HG03520 (cell line): Measurements from ENCODE around the gene DIP2C.
A peak's percentile ranks its signal among the peaks of the same experiment; 100 is the strongest.
"Not testable (repeated sequence)": the region's sequence is repeated elsewhere in the genome, so short reads cannot be mapped to it uniquely, and the experiment has no call there.

Experiments used
- ATAC-seq: cut with Tn5 transposase; IDR thresholded peaks from one replicate; pipeline ENCODE4 v1.9.1; 2021; ENCODE audit warnings: mild to moderate bottlenecking, moderate library complexity; ENCODE audit not compliant: unreplicated experiment

DIP2C gene

GRCh38 chr10:269440-270074 is 419.9 kb downstream of the DIP2C start:
- ATAC-seq, result no peak

- ATAC-seq, result no peak
Observed at GRCh38 chr10:267705-268104, 421.8 kb downstream of the DIP2C start.

DNA sequence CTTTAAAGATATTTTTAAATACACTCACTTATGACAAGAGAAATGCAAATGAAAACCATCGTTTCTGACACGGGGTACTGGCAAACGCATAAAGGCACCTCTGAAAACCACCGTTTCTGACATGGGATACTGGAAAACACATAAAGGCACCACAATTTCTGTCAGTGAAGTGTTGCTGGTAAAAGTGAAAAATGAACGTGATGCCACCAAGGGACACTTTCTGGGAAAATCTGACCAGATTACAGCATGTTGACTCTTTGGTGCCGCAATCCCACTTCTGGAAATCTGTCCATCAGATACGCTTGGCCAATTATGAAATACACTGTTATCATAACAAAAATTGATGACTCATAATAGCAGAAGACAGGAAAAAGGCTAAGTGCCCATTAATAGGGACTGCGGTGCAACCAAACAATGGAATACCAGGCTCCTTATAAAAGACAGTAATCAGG is 422.5 kb downstream of the DIP2C start:
- ATAC-seq, result no peak

DNA sequence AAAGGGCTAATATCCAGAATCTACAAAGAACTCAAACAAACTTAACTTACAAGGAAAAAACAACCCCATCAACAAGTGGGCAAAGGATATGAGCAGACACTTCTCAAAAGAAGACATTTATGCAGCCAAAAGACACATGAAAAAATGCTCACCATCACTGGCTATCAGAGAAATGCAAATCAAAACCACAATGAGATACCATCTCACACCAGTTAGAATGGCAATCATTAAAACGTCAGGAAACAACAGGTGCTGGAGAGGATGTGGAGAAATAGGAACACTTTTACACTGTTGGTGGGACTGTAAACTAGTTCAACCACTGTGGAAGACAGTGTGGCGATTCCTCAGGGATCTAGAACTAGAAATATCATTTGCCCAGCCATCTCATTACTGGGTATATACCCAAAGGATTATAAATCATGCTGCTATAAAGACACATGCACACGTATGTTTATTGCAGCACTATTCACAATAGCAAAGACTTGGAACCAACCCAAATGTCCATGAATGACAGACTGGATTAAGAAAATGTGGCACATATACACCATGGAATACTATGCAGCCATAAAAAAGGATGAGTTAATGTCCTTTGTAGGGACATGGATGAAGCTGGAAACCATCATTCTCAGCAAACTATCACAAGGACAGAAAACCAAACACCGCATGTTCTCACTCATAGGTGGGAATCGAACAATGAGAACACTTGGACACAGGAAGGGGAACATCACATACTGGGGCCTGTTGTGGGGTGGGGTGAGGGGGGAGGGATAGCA is 423.5 kb downstream of the DIP2C start:
- ATAC-seq, result not testable (repeated sequence)

- ATAC-seq, result peak; percentile 65
Observed at GRCh38 chr10:265074-265440, 424.4 kb downstream of the DIP2C start.

DNA sequence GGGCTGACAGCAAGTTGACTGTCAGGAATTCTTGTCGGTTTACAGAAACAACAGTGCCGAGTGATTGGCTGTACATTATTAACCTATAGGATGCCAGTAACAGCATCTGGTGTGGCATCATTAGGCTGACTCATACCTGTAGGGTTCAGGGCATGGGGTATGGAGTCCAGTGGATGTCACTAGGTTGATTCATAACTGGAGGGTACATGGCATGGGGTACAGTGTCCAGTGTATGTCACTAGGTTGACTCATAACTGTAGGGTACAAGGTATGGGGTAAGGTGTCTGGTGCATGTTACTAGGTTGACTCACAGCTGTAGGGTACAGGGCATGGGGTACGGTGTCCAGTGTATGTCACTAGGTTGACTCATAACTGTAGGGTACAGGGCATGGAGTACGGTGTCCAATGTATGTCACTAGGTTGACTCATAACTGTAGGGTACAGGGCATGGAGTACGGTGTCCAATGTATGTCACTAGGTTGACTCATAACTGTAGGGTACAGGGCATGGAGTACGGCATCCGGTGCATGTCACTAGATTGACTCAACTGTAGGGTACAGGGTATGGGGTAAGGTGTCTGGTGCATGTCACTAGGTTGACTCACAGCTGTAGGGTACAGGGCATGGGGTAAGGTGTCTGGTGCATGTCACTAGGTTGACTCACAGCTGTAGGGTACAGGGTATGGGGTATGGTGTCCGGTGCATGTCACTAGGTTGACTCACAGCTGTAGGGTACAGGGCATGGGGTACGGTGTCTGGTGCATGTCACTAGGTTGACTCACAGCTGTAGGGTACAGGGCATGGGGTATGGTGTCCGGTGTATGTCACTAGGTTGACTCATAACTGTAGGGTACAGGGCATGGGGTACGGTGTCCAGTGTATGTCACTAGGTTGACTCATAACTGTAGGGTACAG is 425.1 kb downstream of the DIP2C start:
- not testable (repeated sequence) for ATAC-seq

DNA sequence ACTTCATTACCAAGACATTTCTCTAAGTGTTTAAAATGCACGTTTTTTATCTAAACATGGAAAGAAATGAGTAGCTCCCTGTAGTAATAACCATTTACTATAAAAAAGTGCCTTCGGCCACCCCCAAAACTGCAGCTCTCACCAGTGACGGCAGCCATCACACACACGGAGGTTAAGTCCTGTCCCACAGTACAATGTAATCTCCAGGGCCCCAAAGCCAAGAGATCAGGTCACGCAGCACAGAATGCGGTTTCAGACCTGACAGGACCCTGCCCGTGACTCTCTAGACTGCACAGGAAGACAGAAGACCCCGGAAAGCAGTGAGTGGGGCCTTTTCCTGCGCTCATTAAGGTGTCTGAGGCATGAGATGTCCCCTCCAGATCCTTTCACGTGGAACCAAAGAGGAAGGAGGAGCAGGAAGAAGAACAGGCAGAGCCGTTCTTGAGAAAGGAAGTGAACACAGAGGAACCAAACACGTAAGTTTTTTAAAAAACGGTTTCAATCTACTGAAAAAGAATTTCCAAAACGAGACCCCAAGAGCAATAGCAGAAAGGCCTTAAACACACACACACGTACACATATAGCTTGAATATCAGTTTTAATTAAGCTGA is 428.5 kb downstream of the DIP2C start:
- ATAC-seq, result no peak

GRCh38 chr10:251982-252582 is 437.4 kb downstream of the DIP2C start:
- no peak for ATAC-seq

- ATAC-seq, result no peak
Observed at GRCh38 chr10:248307-248706, 441.2 kb downstream of the DIP2C start.

GRCh38 chr10:247480-247879 is 442.0 kb downstream of the DIP2C start:
- no peak for ATAC-seq

- ATAC-seq, result no peak
Observed at GRCh38 chr10:246431-246830, 443.0 kb downstream of the DIP2C start.

DNA sequence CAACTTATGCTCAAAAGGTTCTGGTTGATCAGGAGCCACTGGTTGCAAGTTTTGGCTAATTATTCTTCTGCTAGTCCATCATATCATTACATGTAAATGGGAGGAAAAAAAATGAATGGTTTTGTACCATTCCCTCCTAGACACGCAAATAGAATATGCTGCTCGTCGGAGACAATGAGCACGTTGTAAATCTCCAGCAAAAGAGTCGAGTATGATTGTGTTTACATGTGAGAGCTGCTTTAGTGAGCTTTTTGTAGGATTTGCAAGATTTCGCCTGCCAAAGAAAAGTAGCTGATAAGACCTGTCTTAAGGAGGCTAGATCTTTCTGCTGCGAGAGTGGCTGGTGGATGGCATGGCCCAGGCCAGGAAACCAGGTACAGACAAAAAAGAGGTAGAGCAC is 445.2 kb downstream of the DIP2C start:
- ATAC-seq, result no peak

GRCh38 chr10:241966-242643 is 447.4 kb downstream of the DIP2C start:
- no peak for ATAC-seq

DNA sequence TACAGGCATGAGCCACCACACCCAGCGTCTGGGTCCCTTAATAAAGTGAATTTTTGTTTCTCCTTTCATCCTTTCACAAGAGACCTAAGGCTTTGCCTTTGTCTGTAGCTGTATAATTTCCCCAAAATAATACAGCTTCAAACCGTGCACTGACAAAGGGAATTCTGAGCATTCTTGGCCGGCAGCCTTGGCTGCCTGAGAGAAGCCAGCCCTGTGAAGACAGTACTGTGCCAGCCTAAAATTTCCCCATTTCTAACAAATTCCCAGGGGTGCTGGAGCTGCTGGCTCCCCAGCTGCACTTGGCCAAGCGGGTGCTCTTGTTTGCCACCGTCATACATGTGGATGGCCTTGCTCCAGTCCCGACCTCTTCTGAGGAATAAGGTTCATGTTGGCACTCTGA is 448.0 kb downstream of the DIP2C start:
- ATAC-seq, result no peak

GRCh38 chr10:239109-239508 is 450.4 kb downstream of the DIP2C start:
- no peak for ATAC-seq

- ATAC-seq, result no peak
Observed at GRCh38 chr10:235915-236314, 453.6 kb downstream of the DIP2C start.

DNA sequence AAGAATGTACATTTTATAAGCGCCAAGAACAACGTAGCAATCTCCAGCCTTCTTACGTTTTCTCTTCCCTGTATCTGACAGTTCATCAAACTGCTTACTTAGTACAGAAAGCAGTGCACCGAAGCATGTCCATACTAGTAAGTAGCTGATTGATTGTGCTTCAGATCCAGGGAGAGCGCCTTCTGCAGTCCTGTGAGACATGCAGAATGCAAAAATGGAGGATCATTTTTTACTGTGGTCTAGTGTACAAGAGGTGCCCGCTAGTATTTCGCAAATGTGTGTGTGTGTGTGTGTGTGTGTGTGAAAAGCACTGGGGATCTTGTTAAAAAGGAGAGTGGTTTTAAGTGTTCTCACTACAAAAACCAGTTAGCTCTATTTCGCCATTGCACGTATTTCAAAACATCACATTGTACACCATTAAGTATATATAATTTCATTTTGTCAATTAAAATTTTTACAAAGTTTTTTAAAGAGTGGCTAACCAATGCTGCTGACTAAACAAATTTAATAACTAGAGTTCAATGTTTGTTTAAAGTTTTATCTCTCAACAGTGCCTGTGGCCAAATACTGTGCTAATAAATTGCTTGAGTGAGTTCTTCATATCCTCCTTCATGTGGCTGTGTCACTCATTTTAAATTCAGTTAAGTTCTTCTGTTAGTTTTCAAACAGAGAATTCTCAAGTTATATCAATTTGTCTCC is 454.6 kb downstream of the DIP2C start:
- ATAC-seq, result no peak

- no peak for ATAC-seq
Observed at GRCh38 chr10:232878-233277, 456.6 kb downstream of the DIP2C start.

GRCh38 chr10:232061-232460 is 457.4 kb downstream of the DIP2C start:
- no peak for ATAC-seq

- no peak for ATAC-seq
Observed at GRCh38 chr10:230758-231157, 458.7 kb downstream of the DIP2C start.
